Pons (tissue), 1 donor: ENCODE data around the gene COX14.
"Not testable (repeated sequence)": the region's sequence is repeated elsewhere in the genome, so short reads cannot be mapped to it uniquely, and the experiment has no call there.

Experiments used
- DNase-seq: peaks from one replicate; pipeline ENCODE4 v3.0.0-alpha.2; 2016; ENCODE audit warnings: low spot score

Gene COX14

GRCh38 chr12:50154947-50155346, 42.9 kb downstream of the COX14 start:
- DNase-seq, result not testable (repeated sequence)

- no peak for DNase-seq
These were observed 44.6 kb downstream of the COX14 start for GRCh38 chr12:50156641-50157040.

- no peak for DNase-seq
These were observed 45.2 kb downstream of the COX14 start for GRCh38 chr12:50157259-50157658.

DNA sequence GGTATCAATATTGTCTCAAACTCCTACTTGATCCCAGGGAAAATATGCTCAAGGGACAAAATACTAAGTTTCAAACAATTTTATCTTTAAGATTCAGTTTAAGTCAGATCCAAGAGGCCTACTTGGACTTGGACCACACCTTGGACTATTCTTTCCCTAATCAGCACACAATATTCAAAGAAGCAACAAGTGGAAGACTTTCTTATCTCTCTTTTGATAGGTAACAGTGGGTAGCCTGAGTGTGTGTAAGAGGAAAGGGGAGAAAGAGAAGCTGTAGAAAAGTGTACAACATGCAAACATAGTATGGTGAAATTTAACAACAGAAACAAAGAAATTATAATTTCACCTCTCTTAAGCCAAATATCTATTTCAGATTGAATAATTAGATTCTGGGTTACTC, 48.6 kb downstream of the COX14 start:
- DNase-seq, result no peak

DNA sequence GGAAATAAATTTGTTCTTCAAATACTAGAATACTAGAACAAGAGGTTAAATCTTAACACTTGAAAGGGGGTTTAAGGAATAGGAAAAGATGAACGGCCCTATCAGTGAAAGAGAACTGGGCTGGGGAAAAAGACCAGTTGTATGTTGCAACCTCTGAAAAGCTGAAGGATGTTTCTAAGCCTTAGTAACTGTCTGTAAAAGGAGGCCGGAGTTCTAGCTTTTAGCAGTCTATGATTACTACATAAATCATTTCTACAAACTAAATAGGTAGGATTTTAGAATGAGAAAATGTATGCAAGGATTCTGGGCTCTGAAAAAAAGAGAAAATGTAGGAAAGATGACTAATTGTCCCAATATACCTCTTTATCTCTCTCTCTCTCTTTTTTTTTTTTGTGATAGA, 50.2 kb downstream of the COX14 start:
- DNase-seq, result no peak

DNA sequence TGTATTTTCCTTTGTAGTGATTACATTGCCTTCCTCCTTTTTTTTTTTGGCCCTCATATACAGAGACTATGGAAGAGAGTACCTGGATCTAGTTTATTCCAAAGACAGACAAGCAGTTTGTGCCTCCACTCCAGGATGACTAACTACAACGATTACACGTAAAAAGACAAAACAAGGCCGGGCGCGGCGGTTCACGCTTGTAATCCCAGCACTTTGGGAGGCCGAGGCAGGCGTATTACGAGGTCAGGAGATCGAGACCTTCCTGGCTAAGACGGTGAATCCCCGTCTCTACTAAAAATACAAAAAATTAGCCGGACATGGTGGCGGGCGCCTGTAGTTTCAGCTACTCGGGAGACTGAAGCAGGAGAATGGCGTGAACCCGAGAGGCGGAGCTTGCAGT, 52.9 kb downstream of the COX14 start:
- DNase-seq, result no peak

DNA sequence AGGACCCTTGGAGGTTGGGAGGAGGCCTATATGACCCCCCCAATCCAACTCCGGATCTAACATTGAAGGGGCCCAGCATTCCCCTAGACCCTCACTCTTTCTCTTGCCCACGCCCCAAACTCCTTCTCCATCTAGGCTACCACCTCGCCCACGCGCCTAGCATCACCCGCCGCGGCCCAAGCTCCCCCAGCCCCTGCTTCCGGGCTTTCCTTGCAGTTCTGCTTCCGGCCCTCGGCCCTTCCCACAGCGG, 54.7 kb downstream of the COX14 start:
- DNase-seq, result no peak

DNA sequence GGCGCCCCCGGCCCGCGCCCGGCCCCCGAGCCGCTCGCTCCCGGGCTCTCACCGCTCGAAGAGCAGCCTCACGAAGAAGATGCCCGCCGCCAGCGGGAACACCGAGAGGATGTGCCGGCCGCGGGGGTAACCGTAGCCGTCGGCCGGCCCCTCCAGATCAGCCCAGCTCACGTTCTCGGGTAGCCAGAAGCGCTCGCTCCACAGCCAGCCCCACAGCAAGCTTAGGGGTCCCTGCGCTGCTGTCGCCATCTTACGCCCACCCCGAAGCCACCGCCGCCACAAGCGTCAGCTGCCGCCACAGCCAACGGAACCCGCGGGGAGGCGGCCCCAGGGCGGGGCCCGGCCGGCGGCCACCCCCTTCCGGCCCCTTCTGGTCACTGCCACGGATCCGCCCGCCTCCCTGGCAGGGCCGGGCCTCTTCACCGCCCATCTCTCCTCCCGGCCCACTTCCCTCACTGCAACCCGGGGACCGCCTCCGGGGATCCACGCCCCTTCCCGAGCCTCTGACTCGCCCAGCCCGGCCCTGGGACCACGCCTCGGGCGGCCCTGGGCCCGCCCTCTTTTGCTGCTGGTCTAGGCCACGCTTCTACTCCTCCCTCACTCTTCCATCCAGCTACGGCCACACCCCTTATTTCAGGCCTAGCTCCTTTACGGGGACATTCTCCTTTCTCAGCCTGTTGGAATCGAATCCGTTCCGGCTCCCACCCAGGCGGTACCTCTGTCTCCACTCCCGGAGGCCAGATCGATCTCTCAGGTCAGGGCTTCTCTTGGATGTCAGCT, 55.2 kb downstream of the COX14 start, which contains the start of gene CERS5:
Gene CERS5, minus strand, starts transcription at position 321 of the 780 bp plus-strand sequence. Its CDS starts 72 bp downstream, at position 249.
- DNase-seq, result peak; percentile 97
